ENCODE measurements around the gene EFCAB12. TPM values are rescaled to one million over a fixed set of nuclear protein-coding genes. Genes with fewer than 3 reads are reported as not detected.

Gene EFCAB12
- total and polyA plus RNA-seq, 8 donors, result 0.47 to 5.7 (median 3.7) TPM

- Histone ChIP-seq H3K36me3 (no peaks in the 10 kb centered on the region), H3K4me1 (no peaks in the 10 kb centered on the region), H3K4me3 (no peak overlapping the region), H3K9me3 (no peaks in the 10 kb centered on the region), H3K27ac (no peak overlapping the region), H3K27me3 (no peaks in the 10 kb centered on the region)
- intact Hi-C loops (cut with DNase I), result no loop called here
- TF ChIP-seq CTCF (IDR thresholded peaks at IDR 0.05), result no peak
- ATAC-seq (no peak), DNase-seq (no peak)
Measured at GRCh38 chr3:129404610-129405009, 23.8 kb downstream of the EFCAB12 start.

GRCh38 chr3:129404130-129404529, 24.3 kb downstream of the EFCAB12 start:
- intact Hi-C loops (cut with DNase I), result no loop called here
- no peak for ATAC-seq
- no peak for DNase-seq
- Histone ChIP-seq H3K4me1 (no peaks in the 10 kb centered on the region), H3K27me3 (no peaks in the 10 kb centered on the region), H3K36me3 (no peaks in the 10 kb centered on the region), H3K4me3 (no peak overlapping the region), H3K9me3 (no peaks in the 10 kb centered on the region), H3K27ac (no peak overlapping the region)
- TF ChIP-seq CTCF (IDR thresholded peaks at IDR 0.05), result no peak

- TF ChIP-seq CTCF (IDR thresholded peaks at IDR 0.05), result no peak
- Histone ChIP-seq H3K9me3 (no peaks in the 10 kb centered on the region), H3K27ac (no peak overlapping the region), H3K4me3 (no peak overlapping the region), H3K4me1 (peaks cover 2 to 3% of the 10 kb centered on the region in 2 donors), H3K36me3 (no peaks in the 10 kb centered on the region), H3K27me3 (no peaks in the 10 kb centered on the region)
- intact Hi-C loops (cut with DNase I), result no loop called here
- DNase-seq (no peak), ATAC-seq (no peak)
Measured at GRCh38 chr3:129403450-129403849, 25.0 kb downstream of the EFCAB12 start.

- no peak for TF ChIP-seq CTCF (IDR thresholded peaks at IDR 0.05)
- H3K27ac ChIP-seq, result no peak overlapping the region
- no peaks in the 10 kb centered on the region for H3K27me3 ChIP-seq
- no peaks in the 10 kb centered on the region for H3K36me3 ChIP-seq
- ATAC-seq (no peak), DNase-seq (no peak)
- H3K4me3 ChIP-seq, result no peak overlapping the region
- no peaks in the 10 kb centered on the region for H3K9me3 ChIP-seq
- peaks cover 8 to 11% of the 10 kb centered on the region in 2 donors for H3K4me1 ChIP-seq
- intact Hi-C loops (cut with DNase I), result no loop called here
Measured at GRCh38 chr3:129402616-129403015, 25.8 kb downstream of the EFCAB12 start.

GRCh38 chr3:129402210-129402609, 26.2 kb downstream of the EFCAB12 start:
- Histone ChIP-seq H3K4me3 (no peak overlapping the region), H3K4me1 (peaks cover 8 to 15% of the 10 kb centered on the region in 2 donors), H3K27me3 (no peaks in the 10 kb centered on the region), H3K36me3 (no peaks in the 10 kb centered on the region), H3K27ac (no peak overlapping the region), H3K9me3 (no peaks in the 10 kb centered on the region)
- TF ChIP-seq CTCF (IDR thresholded peaks at IDR 0.05), result no peak
- DNase-seq (no peak), ATAC-seq (no peak)
- intact Hi-C loops (cut with DNase I), result no loop called here

All from left lung (tissue), 10 donors.